GM18951 (cell line): Measurements from ENCODE around the gene MYH9.

Experiments used
- POLR2A ChIP-seq: IDR thresholded peaks from 4 replicates; pipeline ENCODE4 v1.6.1; 2011; ENCODE audit warnings: mild to moderate bottlenecking; ENCODE audit not compliant: insufficient read length, insufficient read depth; ENCODE audit errors: extremely low read depth
- in situ Hi-C: fragments of 300-500 bp; cut with MboI; formaldehyde crosslinking; loops from one replicate; pipeline ENCODE4 v1.12.0; 2022; ENCODE audit warnings: low sequenced_read_pairs, mixed read lengths, inconsistent platforms; ENCODE audit not compliant: unreplicated experiment

Gene MYH9

DNA sequence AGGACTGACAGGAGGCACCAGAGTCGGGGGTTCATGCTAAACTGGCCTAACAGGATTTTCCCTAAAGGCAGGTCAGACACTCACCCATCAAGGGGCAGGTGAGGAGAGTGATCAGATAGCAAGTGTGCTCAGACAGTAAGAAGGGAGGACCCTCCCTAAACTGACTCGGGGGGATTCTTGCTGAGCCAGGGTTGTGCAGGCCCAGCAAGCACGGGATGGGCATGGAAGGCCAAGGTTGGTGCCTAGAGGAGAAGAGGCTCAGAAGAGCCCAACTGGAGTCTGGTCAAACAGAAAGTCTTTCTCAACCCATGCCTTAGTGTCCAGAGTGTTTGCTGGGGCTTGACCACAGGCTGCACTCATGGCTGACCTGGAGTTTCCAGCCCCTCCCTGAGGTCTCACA, 141.0 kb downstream of the MYH9 start:
- TF ChIP-seq POLR2A: no peak
- in situ Hi-C loops: no loop called here

DNA sequence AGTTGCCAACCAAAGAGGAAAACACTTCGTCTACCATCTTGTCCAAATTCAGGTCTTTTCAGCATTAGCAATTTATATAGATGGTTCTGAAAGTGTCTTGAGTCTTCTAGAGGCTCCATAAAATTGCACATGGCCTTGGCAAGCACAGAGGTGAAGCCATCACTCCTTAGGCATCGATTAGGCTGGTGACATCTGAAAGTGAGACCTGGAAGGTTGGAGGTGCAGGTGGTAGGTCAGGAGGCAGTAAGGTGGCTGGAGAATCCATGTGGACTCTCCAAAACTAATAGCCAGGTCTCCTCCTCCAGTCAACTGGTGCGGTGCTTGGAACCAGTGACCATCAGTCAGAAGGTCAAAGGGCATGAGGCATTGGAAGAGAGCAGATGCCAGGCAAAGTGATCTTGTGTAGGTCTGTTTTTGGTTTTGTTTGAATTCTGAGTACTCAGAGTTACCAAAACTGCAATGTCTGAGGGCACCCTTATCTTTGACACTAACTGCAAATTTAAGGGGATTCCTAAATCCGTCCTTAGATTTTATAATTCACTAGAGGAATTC, 141.9 kb downstream of the MYH9 start:
- in situ Hi-C loops: no loop called here

DNA sequence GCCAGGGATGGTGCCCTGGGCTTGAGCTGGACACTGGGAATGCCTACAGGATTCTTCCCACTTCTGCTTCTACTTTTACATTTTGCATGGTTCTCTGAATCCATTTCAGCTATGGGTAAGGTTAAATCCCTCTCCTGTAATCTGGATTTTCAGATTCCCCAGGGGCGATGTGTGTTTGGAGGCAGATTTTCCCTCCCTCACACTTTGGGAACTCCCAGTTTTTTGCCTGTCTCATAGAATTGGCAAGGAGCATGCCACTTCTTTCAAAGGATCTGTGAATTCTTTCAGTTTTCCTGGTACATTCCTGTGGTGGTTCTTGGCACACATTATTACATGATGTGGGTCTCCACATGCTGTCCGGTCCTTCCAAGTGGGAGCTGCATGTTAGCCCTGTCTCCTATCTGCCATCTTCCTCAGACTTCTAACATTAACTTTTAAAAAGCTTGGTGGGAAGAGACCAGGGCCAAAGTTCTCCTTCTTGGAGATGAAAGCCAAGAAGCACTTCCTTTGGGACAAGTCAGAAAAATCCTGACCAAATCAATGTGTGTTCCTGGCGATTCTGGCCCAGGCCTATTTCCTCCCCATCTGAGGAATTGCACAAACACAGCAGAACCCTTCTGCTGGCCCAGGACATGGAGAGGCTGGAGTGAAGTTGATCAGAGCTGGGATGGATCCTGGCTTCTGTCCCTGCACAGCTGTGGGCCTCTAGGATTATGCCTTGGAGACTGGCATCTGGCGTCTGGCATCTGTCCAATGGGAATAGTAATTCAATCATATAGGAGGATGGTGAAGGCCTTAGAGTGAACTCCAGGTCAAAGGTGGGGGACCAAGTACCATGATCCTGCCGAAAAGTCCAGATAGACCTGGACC, 143.0 kb downstream of the MYH9 start:
- in situ Hi-C loops: no loop called here
- no peak for TF ChIP-seq POLR2A

More for the DNA sequence above, 141.9 kb downstream of the MYH9 start:
- no peak for TF ChIP-seq POLR2A

DNA sequence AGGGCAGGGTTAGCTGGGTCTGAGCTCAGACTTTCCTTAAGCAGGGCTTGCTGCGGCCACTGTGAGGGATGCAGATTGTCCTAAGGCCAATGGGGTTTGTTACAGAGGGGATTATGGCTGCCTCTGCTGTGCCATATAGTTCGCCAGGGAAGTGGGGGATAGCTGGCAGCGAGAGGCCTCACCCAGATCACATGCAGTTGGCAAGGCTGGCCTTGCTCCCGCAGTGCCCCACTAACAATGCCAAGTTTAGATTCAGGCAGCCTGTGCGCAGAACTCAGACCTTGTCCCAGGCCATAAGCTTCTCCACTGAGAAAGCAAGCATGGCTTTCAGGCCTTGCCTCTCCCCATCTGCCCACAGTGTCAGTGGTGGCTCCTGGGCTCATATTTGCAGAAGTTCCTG, 143.8 kb downstream of the MYH9 start:
- in situ Hi-C loops: no loop called here
- TF ChIP-seq POLR2A: no peak

DNA sequence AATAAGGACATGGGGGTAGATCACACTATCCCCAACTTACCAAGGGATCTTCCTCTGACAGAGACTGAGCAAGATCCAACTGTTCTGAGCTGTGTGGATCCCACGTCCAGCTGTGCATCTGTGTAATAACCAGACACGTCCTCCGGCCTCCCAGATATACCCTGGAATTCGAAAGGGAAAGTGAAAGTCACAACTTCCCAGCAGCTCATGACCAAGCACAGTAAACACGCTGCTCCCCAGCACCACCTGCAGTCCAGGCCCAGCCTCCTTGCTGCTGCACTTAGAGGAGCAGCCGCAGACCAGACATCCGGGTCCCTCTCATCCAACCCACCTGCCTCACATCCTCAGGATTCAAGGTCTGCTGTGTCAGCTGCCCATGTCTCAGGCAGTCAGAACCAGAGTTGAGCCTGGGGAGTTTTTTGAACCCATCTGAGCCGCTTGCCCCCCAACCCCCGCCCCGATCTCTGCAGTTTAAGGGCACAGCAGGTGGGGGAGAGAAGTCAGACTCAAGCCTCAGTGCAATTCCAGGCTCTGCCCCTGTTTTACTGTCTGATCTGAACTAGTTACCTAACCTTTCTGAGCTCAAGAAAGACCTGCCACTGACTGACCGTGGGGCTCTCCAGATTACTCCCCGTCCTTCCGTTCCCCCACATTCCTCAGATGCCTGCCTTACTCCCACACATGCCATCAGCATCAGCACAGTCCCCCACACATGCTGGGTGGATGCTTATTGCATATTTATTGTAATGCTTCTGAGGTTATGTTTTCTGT, 148.2 kb downstream of the MYH9 start, which contains the start of gene APOL2:
Gene APOL2, minus strand, starts transcription at position 127 of the 771 bp plus-strand sequence. CDS start 6,365 bp downstream, outside the sequence.
- in situ Hi-C loops: no loop called here
- peak; percentile 66 for TF ChIP-seq POLR2A

DNA sequence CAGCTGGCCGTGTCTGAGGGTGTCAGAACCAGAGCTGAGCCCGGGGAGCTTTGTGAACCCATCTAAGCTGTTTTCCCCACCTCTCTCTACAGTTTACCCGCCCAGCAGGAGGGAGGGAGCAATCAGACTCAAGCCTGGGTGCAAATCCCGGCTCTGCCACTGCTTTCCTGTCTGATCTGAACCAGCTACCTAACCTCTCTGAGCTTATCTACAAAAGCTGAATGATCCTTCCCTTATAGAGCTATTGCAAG, 148.7 kb downstream of the MYH9 start:
- no peak for TF ChIP-seq POLR2A

DNA sequence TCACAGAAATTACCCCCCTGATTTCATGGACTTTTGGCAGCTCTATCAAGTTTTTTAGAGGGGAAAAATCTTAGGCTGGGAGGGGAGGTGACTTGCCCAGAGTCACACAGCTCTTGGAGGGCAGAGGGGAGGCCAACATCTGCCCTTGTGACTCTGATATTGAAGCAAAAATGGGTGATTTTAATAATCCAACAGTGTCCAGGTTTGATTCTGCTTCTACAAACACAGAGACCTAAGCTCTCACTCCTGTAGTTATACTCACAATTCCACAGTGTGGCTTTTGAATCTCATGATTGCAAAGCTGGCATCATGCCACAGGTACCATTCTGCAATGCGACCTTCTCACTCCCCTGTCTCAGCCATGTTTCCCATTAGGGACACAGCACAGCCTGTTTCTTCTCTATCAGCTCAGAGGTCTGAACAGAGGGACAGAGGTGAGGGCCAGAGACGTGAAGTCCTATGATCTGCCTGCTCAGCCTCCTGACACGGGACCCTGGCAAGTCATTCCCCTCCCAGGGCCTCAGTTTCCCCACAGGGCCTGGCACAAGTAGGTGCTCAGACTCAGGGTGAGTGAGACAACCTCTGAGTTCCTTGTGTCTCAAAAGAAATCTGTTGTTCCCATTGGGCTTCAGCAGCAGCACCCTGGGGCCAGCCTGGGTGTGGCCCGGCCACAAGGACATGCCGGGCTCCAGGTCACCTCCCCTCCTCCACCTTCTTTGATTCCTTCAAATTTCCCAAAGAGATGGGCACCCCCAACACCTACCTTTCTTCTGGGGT, 149.2 kb downstream of the MYH9 start:
- in situ Hi-C loops: no loop called here
- TF ChIP-seq POLR2A: no peak

More for the DNA sequence above, 148.7 kb downstream of the MYH9 start:
- in situ Hi-C loops: no loop called here

DNA sequence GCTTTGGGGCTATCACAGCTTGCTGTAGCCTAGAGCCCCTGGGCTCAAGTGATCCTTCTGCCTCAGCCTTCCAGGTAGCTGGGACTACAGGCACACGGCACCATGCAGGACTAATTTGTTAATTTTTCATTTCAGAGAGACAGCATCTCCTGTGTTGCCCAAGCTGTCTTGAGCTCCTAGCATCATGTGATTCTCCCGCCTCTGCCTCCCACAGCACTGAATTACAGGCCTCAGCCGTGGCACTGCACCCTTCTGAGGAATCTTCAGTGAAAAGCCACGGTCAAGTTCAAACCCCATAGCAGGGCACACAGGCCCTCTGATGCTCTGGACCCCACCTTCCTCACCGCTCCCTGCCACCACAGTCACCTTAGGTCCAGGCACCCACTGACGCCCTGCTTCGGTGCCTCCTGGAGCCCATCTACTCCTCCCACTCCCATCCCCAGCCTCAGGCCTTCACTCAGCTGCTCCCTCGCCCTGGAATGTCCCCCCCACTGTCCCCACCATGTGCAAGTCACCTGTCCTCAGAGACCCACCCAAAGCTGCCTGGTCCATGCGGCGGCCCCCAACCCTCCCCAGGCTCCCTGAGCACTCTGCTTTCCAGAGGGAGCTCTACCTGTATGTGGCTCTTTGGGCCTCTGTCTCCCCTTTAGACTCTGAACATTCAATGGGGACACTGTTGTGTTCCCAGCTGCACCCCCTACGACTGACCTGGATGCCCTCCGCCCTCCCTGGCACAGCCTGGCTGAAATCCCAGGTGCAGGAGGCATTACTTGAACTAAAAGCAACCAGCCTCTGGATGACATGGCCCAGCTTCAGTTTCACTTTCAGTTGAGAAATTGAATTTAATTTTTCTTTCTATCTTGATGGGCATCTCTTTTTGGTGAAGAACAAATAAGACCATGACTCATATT, 150.1 kb downstream of the MYH9 start:
- in situ Hi-C loops: no loop called here
- TF ChIP-seq POLR2A: no peak

DNA sequence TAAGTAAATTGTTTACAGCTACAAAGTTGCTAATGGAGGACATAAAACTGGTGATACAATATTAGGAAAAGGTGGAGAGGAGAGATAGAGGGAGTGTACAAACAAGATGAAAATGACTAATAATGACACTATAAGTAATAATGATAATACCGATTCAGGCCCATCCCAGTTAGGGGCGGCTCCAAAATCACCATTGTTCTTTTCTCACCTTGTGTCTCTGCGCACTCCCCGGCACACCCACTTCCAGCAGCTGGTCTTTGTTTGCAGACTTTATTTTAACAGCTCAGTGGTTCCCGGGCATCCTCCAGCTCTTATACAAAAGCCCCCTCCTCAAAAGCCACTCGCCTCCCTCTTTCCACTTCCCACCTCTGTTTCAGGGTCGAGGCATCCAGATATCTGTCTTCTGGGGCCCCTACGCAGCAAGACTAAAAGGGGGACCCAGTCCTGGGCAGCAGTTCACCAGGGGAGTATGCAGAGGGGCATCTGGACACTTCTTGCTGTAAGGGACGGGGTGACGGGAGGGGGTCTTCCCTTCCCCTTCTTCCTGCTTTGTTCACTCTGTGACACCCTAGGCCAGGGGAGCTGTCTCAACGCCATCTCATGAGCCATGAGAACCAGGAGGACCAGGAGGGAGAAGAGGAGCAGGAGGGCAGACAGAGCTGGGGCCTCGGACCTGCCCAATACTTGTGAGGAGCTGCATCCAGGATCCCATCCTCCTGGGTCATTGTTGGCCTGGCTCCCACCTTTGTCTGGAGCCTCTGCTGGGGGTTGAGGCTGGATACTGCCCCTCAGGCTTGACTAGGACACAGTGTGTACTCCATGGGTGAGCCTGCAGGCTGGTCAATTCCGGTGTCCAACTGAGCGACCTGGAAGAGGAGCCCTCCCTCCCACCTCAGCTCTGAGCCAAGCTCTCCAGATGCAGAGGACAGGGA, 151.1 kb downstream of the MYH9 start:
- TF ChIP-seq POLR2A: no peak
- in situ Hi-C loops: no loop called here

DNA sequence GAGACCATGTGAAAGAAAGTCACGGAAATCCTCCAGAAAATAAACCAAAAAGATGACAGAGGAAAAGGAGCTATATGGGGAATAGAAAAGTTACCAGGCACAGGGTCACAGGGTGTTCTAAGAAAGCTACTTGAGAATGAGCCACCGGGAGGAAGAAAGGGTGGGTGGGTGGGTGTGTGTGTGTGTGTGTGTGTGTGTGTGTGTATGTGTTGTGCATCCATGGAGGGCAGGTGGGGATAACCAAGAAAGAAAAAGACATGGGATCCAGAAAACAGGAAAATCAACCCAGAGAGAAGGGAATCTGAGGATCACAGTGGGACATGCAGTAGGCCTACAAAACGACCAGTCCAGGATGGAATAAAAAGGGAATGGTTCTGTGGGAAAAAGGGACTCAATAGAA, 152.2 kb downstream of the MYH9 start:
- no peak for TF ChIP-seq POLR2A
- in situ Hi-C loops: no loop called here

DNA sequence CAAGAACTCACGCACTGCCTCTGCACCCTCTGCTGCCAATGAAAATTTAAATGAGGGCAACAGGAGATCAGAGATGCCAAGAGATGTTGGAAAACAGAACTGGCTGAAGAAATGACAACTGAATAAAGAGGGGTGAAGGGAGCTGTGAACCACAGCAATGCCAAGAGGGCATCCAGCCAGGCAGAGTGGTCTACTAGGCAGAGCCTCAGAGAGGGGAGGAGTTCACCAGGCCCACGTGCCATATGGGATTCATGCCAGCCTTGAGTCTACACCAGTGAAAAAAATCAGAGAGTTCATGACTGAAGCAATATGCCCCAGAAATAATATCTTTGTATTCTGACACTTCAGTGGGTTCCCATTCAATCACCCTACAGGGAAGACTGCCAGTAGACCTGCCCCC, 152.8 kb downstream of the MYH9 start:
- no peak for TF ChIP-seq POLR2A
- in situ Hi-C loops: no loop called here
